Neural cell (in vitro differentiated cells): ENCODE data around the gene KIF13A. TPM values are rescaled to one million over a fixed set of nuclear protein-coding genes. Genes with fewer than 3 reads are reported as not detected.
"Not testable (repeated sequence)": the region's sequence is repeated elsewhere in the genome, so short reads cannot be mapped to it uniquely, and the experiment has no call there.

Experiments
- H2AFZ ChIP-seq: fragments of 200-600, 300-800 bp; sonication (generic), shearing (Covaris generic); 2 replicates; pipeline ENCODE4 v1.6.0; 2014; ENCODE audit warnings: low read depth, mild to moderate bottlenecking, antibody characterized with exemption, low read length, moderate library complexity
- H3F3A ChIP-seq: fragments of 200-600 bp; shearing (Covaris generic); 2 replicates; pipeline ENCODE4 v1.6.1; 2016; ENCODE audit warnings: mild to moderate bottlenecking, moderate library complexity, mixed read lengths, antibody characterized with exemption, low read length; ENCODE audit not compliant: insufficient read depth, poor library complexity, severe bottlenecking
- H3K27ac ChIP-seq: fragments of 200-600, 300-800 bp; sonication (generic), shearing (Covaris generic); 2 replicates; pipeline ENCODE4 v1.5.1; 2014; ENCODE audit warnings: mild to moderate bottlenecking, low read length, moderate library complexity
- H3K27me3 ChIP-seq: fragments of 300-800, 200-600 bp; sonication (generic), shearing (Covaris generic); 2 replicates; pipeline ENCODE4 v1.6.0; 2014; ENCODE audit warnings: mild to moderate bottlenecking, low read depth, low read length, moderate library complexity; ENCODE audit not compliant: insufficient read depth
- H3K36me3 ChIP-seq: fragments of 300-800, 200-600 bp; sonication (generic), shearing (Covaris generic); 2 replicates; pipeline ENCODE4 v1.5.1; 2014; ENCODE audit warnings: mild to moderate bottlenecking, antibody characterized with exemption, low read length, moderate library complexity; ENCODE audit not compliant: insufficient read depth
- H3K4me2 ChIP-seq: fragments of 300-800, 200-600 bp; sonication (generic), shearing (Covaris generic); 2 replicates; pipeline ENCODE4 v1.6.0; 2014; ENCODE audit warnings: mild to moderate bottlenecking, low read length
- H3K4me3 ChIP-seq: fragments of 300-800, 200-600 bp; sonication (generic), shearing (Covaris generic); 2 replicates; pipeline ENCODE4 v1.5.1; 2014; ENCODE audit warnings: mild to moderate bottlenecking, low read length, moderate library complexity
- H3K79me2 ChIP-seq: fragments of 200-600 bp; shearing (Covaris generic); replicated peaks from 2 replicates; pipeline ENCODE4 v1.6.0; 2014; ENCODE audit warnings: mild to moderate bottlenecking, low read length, moderate library complexity; ENCODE audit not compliant: insufficient read depth
- H3K9ac ChIP-seq: fragments of 300-800, 200-600 bp; sonication (generic), shearing (Covaris generic); 2 replicates; pipeline ENCODE4 v1.6.1; 2016; ENCODE audit warnings: mild to moderate bottlenecking, low read length, mixed read lengths
- H3K9me2 ChIP-seq: fragments of 200-600 bp; shearing (Covaris generic); 2 replicates; pipeline ENCODE4 v1.6.1; 2016; ENCODE audit warnings: mild to moderate bottlenecking, low read length, mixed read lengths; ENCODE audit not compliant: insufficient read depth
- H3K9me3 ChIP-seq: fragments of 200-600, 300-800 bp; sonication (generic), shearing (Covaris generic); 2 replicates; pipeline ENCODE4 v1.6.1; 2016; ENCODE audit warnings: mild to moderate bottlenecking, mixed run types, low read length, moderate library complexity, mixed read lengths
- H4K20me1 ChIP-seq: fragments of 200-600 bp; shearing (Covaris generic); 2 replicates; pipeline ENCODE4 v1.6.1; 2016; ENCODE audit warnings: mild to moderate bottlenecking, mixed run types; ENCODE audit not compliant: insufficient read depth
- CTCF ChIP-seq: fragments of 450-650 bp; IDR thresholded peaks from 2 replicates; pipeline ENCODE4 v1.5.1; 2014; ENCODE audit warnings: antibody characterized with exemption, mild to moderate bottlenecking, moderate library complexity; ENCODE audit not compliant: poor library complexity, severe bottlenecking
- EP300 ChIP-seq: fragments of 450-650 bp; conservative IDR thresholded peaks from 2 replicates; pipeline ENCODE4 v1.6.1; 2014; ENCODE audit warnings: antibody characterized with exemption, mild to moderate bottlenecking, moderate library complexity; ENCODE audit not compliant: poor library complexity, severe bottlenecking
- EZH2 ChIP-seq: fragments of 200-600, 300-800 bp; shearing (Covaris generic), sonication (generic); IDR thresholded peaks from 2 replicates; pipeline ENCODE4 v1.6.1; 2014; ENCODE audit warnings: antibody characterized with exemption, low read length, borderline replicate concordance, mild to moderate bottlenecking; ENCODE audit not compliant: insufficient read depth, poor library complexity, severe bottlenecking
- MXI1 ChIP-seq: fragments of 450-650 bp; conservative IDR thresholded peaks from 2 replicates; pipeline ENCODE4 v1.6.1; 2014; ENCODE audit warnings: antibody characterized with exemption, mild to moderate bottlenecking; ENCODE audit not compliant: poor library complexity, severe bottlenecking
- POLR2AphosphoS5 ChIP-seq: IDR thresholded peaks from 2 replicates; pipeline ENCODE4 v1.6.1; 2012
- RAD21 ChIP-seq: fragments of 450-650 bp; conservative IDR thresholded peaks from 2 replicates; pipeline ENCODE4 v1.6.1; 2014; ENCODE audit warnings: antibody characterized with exemption, mild to moderate bottlenecking, moderate library complexity
- REST ChIP-seq: IDR thresholded peaks from 2 replicates; pipeline ENCODE4 v1.6.1; 2012; ENCODE audit warnings: borderline replicate concordance
- SMC3 ChIP-seq: fragments of 450-650 bp; conservative IDR thresholded peaks from 2 replicates; pipeline ENCODE4 v1.6.1; 2014; ENCODE audit warnings: antibody characterized with exemption, mild to moderate bottlenecking, moderate library complexity; ENCODE audit not compliant: poor library complexity
- TAF1 ChIP-seq: IDR thresholded peaks from 2 replicates; pipeline ENCODE4 v1.6.1; 2012; ENCODE audit warnings: low read depth
- polyA plus RNA-seq: library from polyadenylated mRNA; depleted of rRNA; stranded (reverse); fragments of >200 nt; gene quantifications from 2 replicates; pipeline ENCODE4 v1.2.3, GENCODE V29; 2014

Gene KIF13A
- polyA plus RNA-seq, 1 donor from 2014 or later: 9.4 TPM

GRCh38 chr6:17984399-17984798 is 3.0 kb downstream of the KIF13A start (continued):
- TF ChIP-seq SMC3: no peak

GRCh38 chr6:17983730-17984129 is 3.7 kb downstream of the KIF13A start:
- no peaks in the 10 kb centered on the region for H3K9me2 ChIP-seq
- no peaks in the 10 kb centered on the region for H4K20me1 ChIP-seq
- H3K4me2 ChIP-seq: no peak overlapping the region
- no peaks in the 10 kb centered on the region for H3F3A ChIP-seq
- H3K36me3 ChIP-seq: no peaks in the 10 kb centered on the region
- no peaks in the 10 kb centered on the region for H3K27me3 ChIP-seq
- no peak overlapping the region for H2AFZ ChIP-seq
- H3K9me3 ChIP-seq: no peaks in the 10 kb centered on the region
- TF ChIP-seq CTCF: no peak
- no peak overlapping the region for H3K9ac ChIP-seq
- H3K79me2 ChIP-seq: peaks cover 15% of the 10 kb centered on the region
- no peak overlapping the region for H3K4me3 ChIP-seq
- H3K27ac ChIP-seq: no peak overlapping the region

- Histone ChIP-seq H3F3A (no peaks in the 10 kb centered on the region), H3K4me3 (no peak overlapping the region), H3K27ac (no peak overlapping the region), H3K9me2 (no peaks in the 10 kb centered on the region), H2AFZ (no peak overlapping the region), H3K4me2 (no peak overlapping the region), H3K27me3 (no peaks in the 10 kb centered on the region), H3K79me2 (peaks cover 10% of the 10 kb centered on the region), H3K36me3 (no peaks in the 10 kb centered on the region), H3K9ac (no peak overlapping the region), H4K20me1 (no peaks in the 10 kb centered on the region), H3K9me3 (no peaks in the 10 kb centered on the region)
- no peak for TF ChIP-seq POLR2AphosphoS5
- no peak for TF ChIP-seq RAD21
- TF ChIP-seq EZH2: no peak
- no peak for TF ChIP-seq EP300
- no peak for TF ChIP-seq MXI1
Observed at GRCh38 chr6:17980329-17980728, 7.1 kb downstream of the KIF13A start.

GRCh38 chr6:17979479-17979878 is 8.0 kb downstream of the KIF13A start:
- Histone ChIP-seq H3K9ac (no peak overlapping the region), H3K9me3 (no peaks in the 10 kb centered on the region), H2AFZ (no peak overlapping the region), H3K36me3 (no peaks in the 10 kb centered on the region), H3K27me3 (no peaks in the 10 kb centered on the region), H3F3A (no peaks in the 10 kb centered on the region), H3K79me2 (peaks cover 2% of the 10 kb centered on the region), H4K20me1 (no peaks in the 10 kb centered on the region), H3K4me2 (no peak overlapping the region), H3K27ac (no peak overlapping the region), H3K4me3 (no peak overlapping the region), H3K9me2 (no peaks in the 10 kb centered on the region)
- TF ChIP-seq TAF1 (no peak), SMC3 (no peak), EZH2 (no peak), CTCF (no peak), POLR2AphosphoS5 (no peak), RAD21 (no peak), MXI1 (no peak), EP300 (no peak), REST (no peak)

GRCh38 chr6:17976258-17976657 is 11.2 kb downstream of the KIF13A start:
- not testable (repeated sequence) for H3K9ac ChIP-seq, H3K79me2 ChIP-seq, H3K4me2 ChIP-seq, H3K9me3 ChIP-seq, H4K20me1 ChIP-seq, H3F3A ChIP-seq, H3K9me2 ChIP-seq, H3K27ac ChIP-seq, H3K4me3 ChIP-seq, H2AFZ ChIP-seq, H3K27me3 ChIP-seq, H3K36me3 ChIP-seq
